HL-60 (cell line): ENCODE measurements around the gene CRABP2.

ENCODE experiments used
- DNase-seq, 2 experiments: peaks; one replicate each; pipeline ENCODE4 v3.0.0-alpha.2; 2010 to 2020; ENCODE audit warnings: low read depth in 1 of 2, low spot score in 1 of 2
- H3K27ac ChIP-seq: fragments of 250-450 bp; sonication (Bioruptor Pico); replicated peaks from 2 replicates; pipeline ENCODE4 v1.5.1; 2020; ENCODE audit warnings: mild to moderate bottlenecking, moderate library complexity
- H3K27me3 ChIP-seq: fragments of 250-450 bp; sonication (Bioruptor Pico); 2 replicates; pipeline ENCODE4 v1.5.1; 2021; ENCODE audit warnings: mild to moderate bottlenecking, moderate library complexity; ENCODE audit not compliant: insufficient read depth, poor library complexity, severe bottlenecking
- H3K4me3 ChIP-seq: replicated peaks from 2 replicates; pipeline ENCODE4 v1.5.1; 2011; ENCODE audit warnings: mild to moderate bottlenecking, control low read depth, low read length; ENCODE audit not compliant: insufficient read depth
- GABPA ChIP-seq: IDR thresholded peaks from 2 replicates; pipeline ENCODE4 v1.6.1; 2012; ENCODE audit warnings: low read depth
- POLR2AphosphoS5 ChIP-seq: IDR thresholded peaks from 2 replicates; pipeline ENCODE4 v1.6.1; 2012; ENCODE audit warnings: low read depth
- SPI1 ChIP-seq: IDR thresholded peaks from 2 replicates; pipeline ENCODE4 v1.6.1; 2012; ENCODE audit warnings: low read depth, mild to moderate bottlenecking, borderline replicate concordance
- TF ChIP-seq, protein P1 (sequence below): IDR thresholded peaks from one replicate; pipeline ENCODE4 v1.5.1; 2011; ENCODE audit warnings: low read length, control low read depth, inconsistent platforms; ENCODE audit not compliant: insufficient read depth
- TF ChIP-seq, protein P2 (sequence below): IDR thresholded peaks from 2 replicates; pipeline ENCODE4 v1.6.1; 2012; ENCODE audit warnings: low read depth; ENCODE audit not compliant: insufficient replicate concordance

CRABP2 gene

DNA sequence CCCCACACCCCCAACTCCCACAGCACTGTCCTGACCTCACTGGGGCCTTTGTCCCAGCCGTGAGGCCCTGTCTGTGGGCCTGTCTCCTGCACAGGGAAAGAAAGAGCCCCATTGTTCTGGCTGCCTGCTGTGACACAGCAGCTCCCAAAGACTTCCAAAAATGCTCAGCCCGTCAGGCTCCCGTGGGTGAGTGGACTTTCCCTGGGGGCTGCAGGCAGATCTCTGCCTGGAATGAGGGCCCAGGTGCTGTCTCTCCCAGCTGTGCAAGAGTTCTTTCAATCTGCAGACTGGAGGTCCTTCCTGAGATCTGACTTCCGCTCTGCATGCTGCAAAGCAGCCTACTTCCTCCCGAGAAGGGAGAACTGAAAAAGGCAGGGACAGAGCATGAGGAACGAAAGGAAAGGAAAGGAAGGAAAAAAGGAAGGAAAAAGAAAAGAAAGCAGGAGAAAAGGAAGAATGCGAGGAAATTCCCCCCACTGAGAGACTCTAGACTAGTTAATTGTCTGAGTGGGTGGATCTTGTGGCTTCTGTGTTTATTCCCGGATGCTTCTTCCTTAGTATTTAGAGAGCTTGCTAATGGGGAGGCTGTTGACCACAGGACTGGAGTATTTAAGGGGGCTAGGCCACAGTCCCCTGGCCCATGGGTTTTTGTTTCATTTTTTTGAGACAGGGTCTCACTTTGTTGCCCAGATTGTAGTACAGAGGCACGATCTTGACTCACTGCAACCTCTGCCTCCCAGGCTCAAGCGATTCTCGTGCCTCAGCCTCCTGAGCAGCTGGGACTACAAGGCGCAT, 43.2 kb downstream of the CRABP2 start:
- Histone ChIP-seq H3K27ac (peak overlapping the region; percentile 67), H3K27me3 (no peaks in the 10 kb centered on the region), H3K4me3 (no peak overlapping the region)
- peak; percentile 81 for TF ChIP-seq SPI1
- TF ChIP-seq, protein P1, sequence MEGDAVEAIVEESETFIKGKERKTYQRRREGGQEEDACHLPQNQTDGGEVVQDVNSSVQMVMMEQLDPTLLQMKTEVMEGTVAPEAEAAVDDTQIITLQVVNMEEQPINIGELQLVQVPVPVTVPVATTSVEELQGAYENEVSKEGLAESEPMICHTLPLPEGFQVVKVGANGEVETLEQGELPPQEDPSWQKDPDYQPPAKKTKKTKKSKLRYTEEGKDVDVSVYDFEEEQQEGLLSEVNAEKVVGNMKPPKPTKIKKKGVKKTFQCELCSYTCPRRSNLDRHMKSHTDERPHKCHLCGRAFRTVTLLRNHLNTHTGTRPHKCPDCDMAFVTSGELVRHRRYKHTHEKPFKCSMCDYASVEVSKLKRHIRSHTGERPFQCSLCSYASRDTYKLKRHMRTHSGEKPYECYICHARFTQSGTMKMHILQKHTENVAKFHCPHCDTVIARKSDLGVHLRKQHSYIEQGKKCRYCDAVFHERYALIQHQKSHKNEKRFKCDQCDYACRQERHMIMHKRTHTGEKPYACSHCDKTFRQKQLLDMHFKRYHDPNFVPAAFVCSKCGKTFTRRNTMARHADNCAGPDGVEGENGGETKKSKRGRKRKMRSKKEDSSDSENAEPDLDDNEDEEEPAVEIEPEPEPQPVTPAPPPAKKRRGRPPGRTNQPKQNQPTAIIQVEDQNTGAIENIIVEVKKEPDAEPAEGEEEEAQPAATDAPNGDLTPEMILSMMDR, result no peak
- TF ChIP-seq, protein P2, sequence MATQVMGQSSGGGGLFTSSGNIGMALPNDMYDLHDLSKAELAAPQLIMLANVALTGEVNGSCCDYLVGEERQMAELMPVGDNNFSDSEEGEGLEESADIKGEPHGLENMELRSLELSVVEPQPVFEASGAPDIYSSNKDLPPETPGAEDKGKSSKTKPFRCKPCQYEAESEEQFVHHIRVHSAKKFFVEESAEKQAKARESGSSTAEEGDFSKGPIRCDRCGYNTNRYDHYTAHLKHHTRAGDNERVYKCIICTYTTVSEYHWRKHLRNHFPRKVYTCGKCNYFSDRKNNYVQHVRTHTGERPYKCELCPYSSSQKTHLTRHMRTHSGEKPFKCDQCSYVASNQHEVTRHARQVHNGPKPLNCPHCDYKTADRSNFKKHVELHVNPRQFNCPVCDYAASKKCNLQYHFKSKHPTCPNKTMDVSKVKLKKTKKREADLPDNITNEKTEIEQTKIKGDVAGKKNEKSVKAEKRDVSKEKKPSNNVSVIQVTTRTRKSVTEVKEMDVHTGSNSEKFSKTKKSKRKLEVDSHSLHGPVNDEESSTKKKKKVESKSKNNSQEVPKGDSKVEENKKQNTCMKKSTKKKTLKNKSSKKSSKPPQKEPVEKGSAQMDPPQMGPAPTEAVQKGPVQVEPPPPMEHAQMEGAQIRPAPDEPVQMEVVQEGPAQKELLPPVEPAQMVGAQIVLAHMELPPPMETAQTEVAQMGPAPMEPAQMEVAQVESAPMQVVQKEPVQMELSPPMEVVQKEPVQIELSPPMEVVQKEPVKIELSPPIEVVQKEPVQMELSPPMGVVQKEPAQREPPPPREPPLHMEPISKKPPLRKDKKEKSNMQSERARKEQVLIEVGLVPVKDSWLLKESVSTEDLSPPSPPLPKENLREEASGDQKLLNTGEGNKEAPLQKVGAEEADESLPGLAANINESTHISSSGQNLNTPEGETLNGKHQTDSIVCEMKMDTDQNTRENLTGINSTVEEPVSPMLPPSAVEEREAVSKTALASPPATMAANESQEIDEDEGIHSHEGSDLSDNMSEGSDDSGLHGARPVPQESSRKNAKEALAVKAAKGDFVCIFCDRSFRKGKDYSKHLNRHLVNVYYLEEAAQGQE, result no peak
- no peak for TF ChIP-seq POLR2AphosphoS5
- DNase-seq, result peak in 1 of 2 experiments; percentile 41

DNA sequence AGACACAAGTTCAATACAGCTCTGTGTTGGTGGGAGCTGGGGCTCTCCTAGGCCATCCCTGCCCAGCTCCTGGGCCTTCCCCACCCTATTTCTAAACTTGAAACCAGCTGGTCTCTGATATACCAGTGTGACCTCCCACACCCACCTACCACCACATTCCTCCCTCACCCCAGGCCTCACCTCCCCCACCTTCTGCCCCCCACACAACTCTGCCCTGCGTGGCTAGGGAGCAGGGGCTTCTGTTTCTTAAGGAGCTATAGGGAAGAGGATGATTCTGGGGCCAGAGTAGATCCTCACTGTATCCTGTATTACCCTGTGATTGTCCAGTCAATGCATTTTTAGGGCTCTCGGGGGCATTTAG, 44.7 kb downstream of the CRABP2 start:
- Histone ChIP-seq H3K4me3 (peak overlapping the region; percentile 44), H3K27me3 (peaks cover 3% of the 10 kb centered on the region), H3K27ac (peak overlapping the region; percentile 67)
- TF ChIP-seq GABPA, result no peak
- TF ChIP-seq, protein P1, result no peak
- TF ChIP-seq, protein P2, result no peak
- TF ChIP-seq POLR2AphosphoS5, result no peak
- TF ChIP-seq SPI1, result no peak
- no peak for DNase-seq

DNA sequence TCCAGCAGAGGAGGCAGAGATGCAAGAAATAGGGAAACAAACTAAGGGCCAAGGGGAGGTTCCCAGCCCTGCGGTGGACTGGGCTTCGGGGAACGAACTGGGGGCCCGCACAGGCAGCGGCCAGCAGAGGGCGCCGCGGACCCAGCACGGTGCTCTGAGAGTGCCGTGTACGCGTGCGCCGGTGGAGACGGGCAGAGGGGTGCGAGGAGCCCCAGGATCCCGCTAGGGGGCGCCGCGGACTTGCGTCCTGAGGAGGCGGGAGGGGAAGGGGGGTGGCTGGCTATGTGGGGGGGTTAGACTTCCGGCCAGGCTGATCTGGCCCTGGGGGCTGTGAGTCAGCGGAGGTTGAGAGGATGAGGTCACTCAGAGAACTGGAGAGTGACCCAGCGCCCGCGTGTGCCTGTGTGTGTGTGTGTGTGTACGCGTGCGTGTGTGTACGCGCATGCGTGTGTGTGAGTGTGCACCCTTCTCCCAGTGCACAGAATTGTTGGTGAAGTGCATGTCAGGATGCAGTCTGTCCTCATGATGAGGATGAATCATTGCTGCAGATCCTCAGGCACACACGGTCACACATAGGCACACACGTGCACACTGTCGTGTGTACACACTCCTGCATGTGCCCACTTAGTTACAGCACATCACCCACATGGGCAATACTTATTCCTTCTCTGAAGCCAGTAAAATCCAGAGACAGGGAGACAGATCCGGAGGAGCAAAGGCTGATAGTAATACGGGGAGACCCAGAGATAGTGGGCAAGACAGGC, 45.2 kb downstream of the CRABP2 start:
- peak; percentile 93 to 98 for DNase-seq
- Histone ChIP-seq H3K4me3 (peak overlapping the region; percentile 44), H3K27ac (peak overlapping the region; percentile 67), H3K27me3 (peaks cover 3% of the 10 kb centered on the region)
- TF ChIP-seq, protein P2, result no peak
- TF ChIP-seq, protein P1, result peak; percentile 91
- no peak for TF ChIP-seq SPI1
- peak; percentile 9; the same call in 1 of the 2 replicates for TF ChIP-seq POLR2AphosphoS5
